Limb (tissue), 2 donors: Measurements from ENCODE around the gene ACVR2A.

Experiments used
- DNase-seq, 2 donors: peaks; one replicate each; pipeline ENCODE4 v3.0.0-alpha.2; 2016; ENCODE audit errors: extremely low spot score in 2 of 2

ACVR2A gene

GRCh38 chr2:147844697-147845410, at the start of gene ACVR2A:
ACVR2A (plus strand) TSS chr2:147845029; CDS start chr2:147845153, 124 bp downstream.
- peak; percentile 68 to 72 for DNase-seq

GRCh38 chr2:147800316-147800715, 44.5 kb upstream of the ACVR2A start:
- DNase-seq = peak; percentile 6 to 30

DNA sequence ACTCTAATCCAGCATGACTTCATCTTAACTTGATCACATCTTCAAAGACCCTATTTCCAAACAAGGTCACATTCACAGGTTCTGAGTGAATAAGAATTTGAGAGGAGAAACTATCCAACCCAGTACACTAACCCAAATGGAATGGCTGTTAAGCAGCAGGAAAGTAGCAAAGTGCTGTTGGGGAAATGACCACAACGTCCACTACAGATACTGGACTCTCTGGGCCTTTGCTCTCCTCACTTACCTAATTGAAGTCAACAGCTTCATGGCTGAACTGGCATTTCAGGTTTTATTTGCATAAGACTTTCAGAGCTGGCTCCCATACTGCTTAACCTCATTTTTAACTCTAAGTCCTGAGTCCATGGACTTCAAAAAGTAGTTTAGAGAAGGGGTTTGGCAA, 38.0 kb upstream of the ACVR2A start:
- no peak for DNase-seq

- DNase-seq = no peak
Observed at GRCh38 chr2:147808520-147808919, 36.3 kb upstream of the ACVR2A start.

DNA sequence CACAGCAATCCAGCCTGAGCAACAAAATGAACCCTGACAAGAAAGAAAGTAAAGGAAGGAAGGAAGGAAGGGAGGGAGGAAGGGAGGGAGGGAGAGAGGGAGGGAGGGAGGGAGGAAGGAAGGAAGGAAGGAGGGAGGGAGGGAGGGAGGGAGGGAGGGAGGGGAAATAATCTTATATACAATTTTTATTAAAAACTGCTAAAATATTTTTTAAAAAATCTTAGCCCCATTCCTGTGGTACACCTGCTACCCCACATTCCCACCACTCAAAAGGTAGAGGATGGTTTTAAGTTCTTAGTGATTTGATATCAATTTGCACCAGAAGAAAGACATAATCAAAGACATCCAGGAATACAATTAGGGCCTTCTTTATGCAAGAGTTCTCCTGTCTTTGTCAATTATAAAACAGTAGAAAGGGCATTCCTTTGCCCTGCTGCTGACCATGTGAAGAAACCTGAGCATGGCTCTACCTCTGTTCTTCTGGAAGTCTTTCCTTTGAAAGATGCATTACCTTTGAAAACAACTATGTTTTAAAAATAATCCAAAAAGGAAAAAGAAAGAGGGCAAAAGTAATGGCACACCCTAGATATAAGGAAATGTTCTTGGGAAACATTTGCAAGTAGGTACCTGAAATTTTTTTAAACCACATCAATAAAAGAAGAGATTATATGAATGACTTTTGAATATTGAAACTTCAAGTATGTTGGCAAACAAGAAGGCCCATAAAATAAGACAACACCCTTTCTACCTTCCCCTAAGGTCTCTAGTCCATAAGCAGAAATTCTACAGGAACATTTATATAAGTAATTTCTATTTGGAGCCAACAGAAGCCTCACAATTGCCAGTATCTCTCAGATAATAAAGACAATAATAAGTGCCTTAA, 33.7 kb upstream of the ACVR2A start:
- no peak for DNase-seq

DNA sequence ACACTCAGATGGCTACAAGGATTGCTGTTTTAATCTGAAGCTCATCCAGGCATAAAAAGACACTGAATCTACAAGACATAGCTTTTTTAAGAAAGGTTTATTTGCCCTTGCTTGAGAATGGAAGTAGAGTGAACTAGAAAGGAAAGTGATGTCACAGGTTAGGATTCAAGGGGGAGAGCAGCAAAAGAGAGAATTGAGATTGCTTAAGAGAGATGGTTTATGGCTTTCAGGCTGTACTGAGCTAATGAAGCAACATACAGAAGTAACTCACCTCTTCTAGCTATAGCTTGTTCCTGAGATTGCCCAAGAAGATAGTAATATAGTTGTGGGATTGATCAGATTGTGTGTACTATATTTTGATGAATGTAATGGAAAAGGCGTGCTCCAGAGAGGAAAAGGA, 26.1 kb upstream of the ACVR2A start:
- no peak for DNase-seq

GRCh38 chr2:147824620-147825019, 20.2 kb upstream of the ACVR2A start:
- DNase-seq = no peak

- no peak for DNase-seq
Observed at GRCh38 chr2:147826278-147827087, 18.3 kb upstream of the ACVR2A start.

GRCh38 chr2:147827088-147827375, 17.8 kb upstream of the ACVR2A start:
- no peak for DNase-seq

DNA sequence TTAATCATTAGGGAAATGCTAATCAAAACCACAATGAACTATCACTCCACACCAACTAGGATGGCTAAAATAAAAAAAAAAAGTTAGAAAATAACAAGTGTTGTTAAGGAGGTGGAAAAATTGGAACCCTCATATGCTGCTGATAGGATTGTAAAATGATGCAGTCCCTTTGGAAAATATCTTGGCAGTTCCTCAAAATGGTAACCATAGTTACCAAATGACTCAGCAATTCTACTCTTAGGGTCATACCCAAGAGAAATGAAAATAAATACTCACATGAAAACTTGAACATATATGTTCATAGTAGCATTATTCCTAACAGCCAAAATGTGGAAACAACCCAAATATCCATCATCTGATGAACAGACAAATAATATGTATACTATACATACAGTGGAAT, 15.7 kb upstream of the ACVR2A start:
- no peak for DNase-seq

DNA sequence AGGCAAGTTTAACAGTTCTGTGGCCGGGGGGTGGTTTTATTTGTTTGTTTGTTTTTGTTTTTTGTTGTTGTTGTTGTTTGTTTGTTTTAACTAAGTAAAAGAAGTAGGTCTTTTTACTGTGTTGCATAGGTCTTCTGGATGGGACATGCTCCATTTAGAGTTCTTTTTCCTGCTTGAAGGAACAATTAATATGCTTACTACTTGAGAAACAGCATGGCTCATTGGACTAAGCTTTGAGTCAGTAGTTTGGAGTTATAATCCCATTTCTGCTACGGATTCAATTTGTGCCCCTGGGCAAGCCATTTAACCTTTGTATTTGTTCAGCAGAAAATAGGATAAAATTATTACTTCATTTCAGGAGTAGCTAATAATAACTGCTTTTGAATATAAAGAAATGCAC, 8.7 kb upstream of the ACVR2A start:
- DNase-seq = no peak

- no peak for DNase-seq
Observed at GRCh38 chr2:147843391-147843863, 1.4 kb upstream of the ACVR2A start.

GRCh38 chr2:147843864-147844696, 749 bp upstream of the ACVR2A start:
- DNase-seq = peak; percentile 90 to 95

DNA sequence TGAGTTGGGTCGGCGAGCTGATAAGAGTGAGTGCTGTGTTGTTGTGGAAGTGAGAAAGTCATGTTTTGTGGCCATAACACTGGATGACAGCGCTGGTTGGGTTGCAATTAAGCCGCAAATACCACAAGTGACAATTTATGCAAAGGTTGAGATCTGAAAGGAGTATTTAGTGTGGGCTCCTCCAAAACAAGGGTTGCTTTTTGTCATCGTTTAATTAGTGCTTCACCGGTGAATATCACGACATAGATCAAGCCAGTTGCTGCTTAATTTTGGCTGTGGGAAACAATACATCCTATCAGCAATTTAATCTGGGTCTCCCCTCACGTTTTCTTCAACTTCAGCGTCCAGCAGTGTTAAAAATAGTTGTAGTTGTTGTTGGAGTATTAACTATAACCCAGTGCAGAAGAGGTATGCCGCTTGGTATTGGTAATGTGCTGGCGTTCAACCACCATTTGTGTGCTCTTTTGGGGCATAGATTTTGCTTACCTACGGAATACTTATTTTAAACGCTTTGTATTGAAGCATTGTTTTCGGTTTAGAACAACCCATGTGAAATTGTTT, 662 bp downstream of the ACVR2A start:
- no peak for DNase-seq

DNA sequence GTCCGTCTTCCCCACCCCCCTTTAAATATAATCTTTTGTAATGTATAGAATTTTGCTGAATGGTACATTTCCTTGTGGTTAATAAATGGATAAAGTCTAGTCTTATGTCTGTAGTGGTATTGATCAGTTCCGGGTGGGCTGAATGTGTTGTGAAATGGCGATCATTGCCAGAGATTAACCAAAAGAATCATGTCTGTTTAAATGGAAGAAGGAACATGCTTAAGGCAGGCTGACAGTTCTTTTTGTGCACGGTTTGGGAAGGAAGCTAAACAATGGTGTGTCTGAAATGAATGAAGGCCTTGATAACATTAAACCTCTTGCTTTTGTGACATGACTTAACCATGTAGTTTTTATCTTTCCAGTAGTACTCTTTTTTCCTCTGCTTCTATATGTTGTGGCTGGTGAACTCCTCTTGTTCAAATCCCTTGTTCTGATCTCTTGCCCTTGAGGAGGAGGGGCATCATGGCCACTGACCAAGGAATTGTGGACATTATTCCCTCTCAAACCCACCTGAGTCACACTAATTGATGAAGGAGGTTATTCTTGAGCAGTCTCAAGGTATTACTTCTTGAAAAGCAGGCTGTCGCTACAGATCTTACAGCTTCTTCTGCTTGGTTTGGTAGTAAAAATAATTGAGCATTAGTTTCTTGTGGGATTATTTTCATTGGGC, 1.7 kb downstream of the ACVR2A start:
- peak in 1 of 2 donors; percentile 19 for DNase-seq

DNA sequence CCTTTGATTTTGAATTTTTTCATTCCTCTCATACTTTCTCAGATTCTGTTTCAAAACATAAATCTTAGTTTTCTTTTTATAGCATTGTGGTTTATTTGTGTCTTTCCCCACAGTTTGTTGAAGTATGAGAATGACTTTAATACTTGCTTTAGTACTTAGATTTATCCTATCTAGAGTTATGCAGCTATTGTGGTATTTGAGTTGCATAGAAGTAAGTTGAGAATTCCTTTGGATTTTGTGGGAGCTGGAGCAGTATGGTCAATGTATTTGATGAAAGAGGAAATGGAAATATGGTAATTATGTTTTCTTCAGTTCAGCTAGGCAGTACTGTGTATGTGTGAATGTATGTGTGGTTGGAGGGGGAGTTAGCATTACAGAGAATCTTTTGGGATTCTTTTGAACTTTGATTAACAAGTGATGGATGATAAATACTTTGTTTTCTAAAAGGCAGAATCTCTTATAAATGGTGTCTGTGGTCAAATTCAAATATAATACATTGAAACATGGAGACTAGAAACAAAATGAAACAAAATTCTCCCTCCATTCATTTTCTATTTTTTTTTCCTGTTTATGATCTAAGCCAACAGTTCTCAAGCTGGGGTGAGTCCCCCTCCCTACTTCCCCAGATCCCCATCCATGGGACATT, 3.0 kb downstream of the ACVR2A start:
- no peak for DNase-seq

DNA sequence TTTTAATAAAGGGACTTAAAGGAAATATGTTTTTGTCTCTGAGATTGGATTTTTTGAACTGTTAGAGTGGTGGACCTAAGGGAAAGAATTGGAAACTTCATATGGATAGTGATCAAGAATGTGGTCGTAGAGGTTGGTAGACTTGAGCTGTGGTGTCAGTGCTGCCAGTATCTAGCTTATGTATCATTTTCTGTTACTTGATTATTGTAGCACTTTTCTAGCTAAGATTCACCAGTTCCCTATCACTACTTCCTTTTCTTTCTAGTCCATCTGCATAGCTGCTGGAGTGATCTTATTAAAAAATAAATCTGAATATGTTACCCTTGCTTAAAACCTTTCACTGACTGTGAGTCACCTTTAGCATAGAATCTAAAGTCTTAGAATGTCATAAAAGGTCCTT, 6.0 kb downstream of the ACVR2A start:
- DNase-seq = no peak

DNA sequence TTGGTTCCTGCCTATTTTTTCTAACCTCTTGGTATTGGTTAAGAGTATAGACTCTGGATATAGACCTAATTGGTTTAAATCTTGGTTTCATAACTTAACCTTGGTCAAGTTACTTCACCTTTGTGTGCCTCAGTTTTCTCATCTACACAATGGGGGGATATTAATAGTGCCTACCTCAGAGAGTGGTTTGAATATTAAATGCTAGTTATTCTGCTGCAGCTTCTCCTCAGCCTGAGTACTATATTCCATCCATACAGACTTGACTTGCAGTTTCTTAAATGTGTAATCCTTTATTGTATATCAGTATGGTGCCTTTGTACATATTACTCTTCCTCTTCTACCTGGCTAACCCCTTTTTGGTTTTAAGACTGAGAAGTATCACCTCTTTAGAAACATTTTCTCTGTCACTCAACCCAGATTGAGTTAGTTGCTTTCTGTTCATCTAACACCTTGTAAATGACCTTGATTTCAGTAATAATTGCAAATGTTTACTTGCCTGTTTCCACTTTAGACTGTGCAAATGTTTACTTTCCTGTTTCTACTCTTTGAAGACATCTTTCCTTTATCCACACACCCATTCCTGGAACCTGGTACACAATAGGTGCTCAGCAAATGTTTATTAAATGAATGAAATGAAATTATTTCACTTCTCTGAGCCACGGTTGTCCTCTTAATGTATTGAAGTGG, 6.6 kb downstream of the ACVR2A start:
- DNase-seq = no peak

GRCh38 chr2:147854557-147855134, 9.8 kb downstream of the ACVR2A start:
- DNase-seq = no peak
